Heart right ventricle (tissue), 16 donors: Measurements from ENCODE around the gene MAD1L1. TPM values are rescaled to one million over a fixed set of nuclear protein-coding genes. Genes with fewer than 3 reads are reported as not detected.

ENCODE experiments used
- ATAC-seq, 8 donors: fragments of 200-7000 bp; cut with Tn5 transposase; one replicate each; pipeline ENCODE4 v1.9.1; 2020; ENCODE audit warnings: mild to moderate bottlenecking in 8 of 8, moderate library complexity in 8 of 8, moderate number of reproducible peaks in 1 of 8
- DNase-seq, 2 donors: peaks; one replicate each; pipeline ENCODE4 v3.0.0-alpha.2; 2020
- H3K27ac ChIP-seq, 10 donors: fragments of 200-600 bp; sonication (generic) in 2 of 10; one replicate each; pipeline versions ENCODE4 v1.5.0 to v1.8.0; 2020 to 2022; ENCODE audit warnings: mild to moderate bottlenecking in 3 of 10
- H3K27me3 ChIP-seq, 7 donors: fragments of 200-600 bp; one replicate each; pipeline ENCODE4 v1.8.0; 2021 to 2022; ENCODE audit warnings: mild to moderate bottlenecking in 2 of 7
- H3K36me3 ChIP-seq, 9 donors: fragments of 200-600 bp; sonication (generic) in 1 of 9; one replicate each; pipeline versions ENCODE4 v1.5.0 to v1.8.0; 2020 to 2022; ENCODE audit warnings: mild to moderate bottlenecking in 2 of 9
- H3K4me1 ChIP-seq, 9 donors: fragments of 200-600 bp; sonication (generic) in 1 of 9; one replicate each; pipeline versions ENCODE4 v1.5.0 to v1.8.0; 2020 to 2022; ENCODE audit warnings: mild to moderate bottlenecking in 4 of 9
- H3K4me3 ChIP-seq, 10 donors: fragments of 200-600 bp; sonication (generic) in 2 of 10; one replicate each; pipeline versions ENCODE4 v1.5.0 to v1.8.0; 2020 to 2022; ENCODE audit warnings: mild to moderate bottlenecking in 7 of 10, moderate library complexity in 2 of 10
- H3K9me3 ChIP-seq, 11 donors: fragments of 200-600 bp in 10 of 11; sonication (generic) in 2 of 11; one replicate each; pipeline versions ENCODE4 v1.5.0 to v1.8.0; 2013 to 2022; ENCODE audit warnings: mild to moderate bottlenecking in 2 of 11, control low read depth in 1 of 11, moderate library complexity in 1 of 11
- WGBS, 2 donors: extraction: QIAGEN DNeasy Blood & Tissue Kit; methylation state at CpG; one replicate each; pipeline ENCODE4 v1.1.7; 2013; ENCODE audit warnings: inconsistent platforms in 1 of 2; 5-methylcytosine and 5-hydroxymethylcytosine counted together
- intact Hi-C, 10 donors: fragments of 100-400 bp; cut with DNase I; formaldehyde crosslinking; loops; one replicate each; pipeline versions ENCODE4 v1.11.1 to v1.14.2; 2022
- polyA plus RNA-seq, 2 donors: library from polyadenylated mRNA; stranded (reverse); fragments of 200-250 nt; gene quantifications; one replicate each; pipeline ENCODE4 v1.2.3, GENCODE V29; 2013
- total RNA-seq, 10 donors: library from RNA; stranded (reverse); fragmentation: NEBNext Ultra II Directional in 3 of 10; extraction: Animal tissue kit (Norgen Biotek cat#: 25700) in 3 of 10; gene quantifications; one replicate each; pipeline versions ENCODE4 v1.2.1 to v1.2.4, GENCODE V29; 2021 to 2023
- TF ChIP-seq, protein P1 (sequence below), 9 donors: fragments of 200-600 bp; sonication (generic) in 2 of 9; IDR thresholded peaks; one replicate each; pipeline versions ENCODE4 v1.5.0 to v1.8.0; 2021 to 2022; ENCODE audit warnings: antibody characterized with exemption in 9 of 9, mild to moderate bottlenecking in 5 of 9, moderate library complexity in 1 of 9
- donor health status: Arrhythmogenic right ventricular cardiomyopathy.
- donor health status: ischemic (EF 13 %, LVEDD 7.1; RV severe dilation, severe dysfunction).
- donor health status: healthy with polysubstance abuse.
- donor health status: DM: no; HTN: yes; CAD: no.
- donor health status: DM: no; HTN: no; CAD: no.
- donor health status: ischemic (EF 25% LVEDD 6.9; RV normal size, moderate dysfunction).
- donor health status: ischemic (EF 25% LVEDD 5.7; RV mildly dilated, moderate dysfunction).
- donor health status: healthy.
- donor health status: DM: yes; HTN: yes; CAD: no.
- donor health status: Ischemic cardiomyopathy.
- donor health status: ischemic (EF 35%, LVEDD 5.7; RV mildly dilated, moderate dysfunction).
- donor health status: nonischemic (EF 11% LVEDD 7.7; RV severe dilation, severe dysfunction).
- donor health status: DM: yes; HTN: yes; CAD: no.
- donor health status: PGD.
- donor health status: ischemic (EF 29% LVEDD 5.4; RV normal size, mild dysfunction).
- donor health status: nonischemic (EF 23%, LVEDD 6.1; RV moderate dilation, normal function).

The MAD1L1 gene
- total and polyA plus RNA-seq, 12 donors, result 13.8 to 46.8 (median 20.2) TPM

DNA sequence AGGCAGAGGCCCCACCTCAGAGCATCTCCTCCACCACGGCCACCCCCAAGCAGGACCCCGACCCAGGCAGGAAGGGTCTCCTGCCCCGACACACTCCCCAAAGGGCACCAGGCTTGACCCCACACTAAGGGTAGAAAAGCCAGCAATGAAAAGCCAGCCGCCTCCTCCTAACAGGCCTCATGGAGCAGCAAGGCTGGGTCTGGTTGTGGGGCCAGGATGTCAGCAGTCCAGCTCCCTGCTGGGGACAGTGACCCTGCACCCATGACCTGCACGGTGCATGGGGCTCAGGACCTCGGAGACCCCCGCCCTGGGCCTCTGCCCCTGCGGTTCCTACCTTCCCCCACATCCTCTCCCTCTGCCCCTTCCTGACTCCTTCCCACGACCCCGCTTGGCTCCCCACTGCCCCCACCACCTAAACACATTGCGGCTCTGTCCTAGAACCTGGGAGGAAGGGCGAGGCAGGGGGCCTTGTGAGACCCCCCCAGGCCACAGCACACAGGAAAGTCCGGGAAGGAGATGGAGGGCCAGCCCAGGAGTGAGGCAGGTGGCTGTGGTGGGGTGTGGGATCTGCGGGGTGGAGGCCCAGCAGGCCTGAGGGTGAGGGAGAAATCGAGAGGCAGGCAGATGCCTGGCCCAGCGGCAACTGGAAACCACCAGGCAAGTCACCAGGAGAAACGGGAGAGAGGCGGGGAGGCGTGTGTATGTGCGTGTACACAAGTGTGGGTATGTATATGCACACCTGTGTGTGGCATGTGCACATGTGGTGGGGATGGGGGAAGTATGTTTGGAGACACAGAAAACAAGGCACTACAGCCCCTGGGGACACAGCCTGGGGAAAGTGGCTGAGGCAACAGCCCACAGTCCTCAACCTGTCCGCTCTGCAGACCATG is 229.9 kb downstream of the MAD1L1 start:
- Histone ChIP-seq H3K36me3 (peaks cover 0 to 11% (median 0%) of the 10 kb centered on the region in 9 donors), H3K27me3 (no peaks in the 10 kb centered on the region), H3K9me3 (no peaks in the 10 kb centered on the region), H3K27ac (no peak overlapping the region), H3K4me1 (peaks cover 0 to 13% (median 0%) of the 10 kb centered on the region in 9 donors), H3K4me3 (no peak overlapping the region)
- DNase-seq (peak in 1 of 2 donors; percentile 5), ATAC-seq (no peak)
- TF ChIP-seq, protein P1, sequence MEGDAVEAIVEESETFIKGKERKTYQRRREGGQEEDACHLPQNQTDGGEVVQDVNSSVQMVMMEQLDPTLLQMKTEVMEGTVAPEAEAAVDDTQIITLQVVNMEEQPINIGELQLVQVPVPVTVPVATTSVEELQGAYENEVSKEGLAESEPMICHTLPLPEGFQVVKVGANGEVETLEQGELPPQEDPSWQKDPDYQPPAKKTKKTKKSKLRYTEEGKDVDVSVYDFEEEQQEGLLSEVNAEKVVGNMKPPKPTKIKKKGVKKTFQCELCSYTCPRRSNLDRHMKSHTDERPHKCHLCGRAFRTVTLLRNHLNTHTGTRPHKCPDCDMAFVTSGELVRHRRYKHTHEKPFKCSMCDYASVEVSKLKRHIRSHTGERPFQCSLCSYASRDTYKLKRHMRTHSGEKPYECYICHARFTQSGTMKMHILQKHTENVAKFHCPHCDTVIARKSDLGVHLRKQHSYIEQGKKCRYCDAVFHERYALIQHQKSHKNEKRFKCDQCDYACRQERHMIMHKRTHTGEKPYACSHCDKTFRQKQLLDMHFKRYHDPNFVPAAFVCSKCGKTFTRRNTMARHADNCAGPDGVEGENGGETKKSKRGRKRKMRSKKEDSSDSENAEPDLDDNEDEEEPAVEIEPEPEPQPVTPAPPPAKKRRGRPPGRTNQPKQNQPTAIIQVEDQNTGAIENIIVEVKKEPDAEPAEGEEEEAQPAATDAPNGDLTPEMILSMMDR (IDR thresholded peaks at IDR 0.05), result no peak
- 91 to 93% methylated on average over 21 of the region's 21 CpGs for WGBS, 2 donors
- intact Hi-C loops, result loop anchor here in 1 of 10 donors (10.0 kb wide), 1 partner anchor 58 kb away; no protein-coding TSS in a partner anchor

DNA sequence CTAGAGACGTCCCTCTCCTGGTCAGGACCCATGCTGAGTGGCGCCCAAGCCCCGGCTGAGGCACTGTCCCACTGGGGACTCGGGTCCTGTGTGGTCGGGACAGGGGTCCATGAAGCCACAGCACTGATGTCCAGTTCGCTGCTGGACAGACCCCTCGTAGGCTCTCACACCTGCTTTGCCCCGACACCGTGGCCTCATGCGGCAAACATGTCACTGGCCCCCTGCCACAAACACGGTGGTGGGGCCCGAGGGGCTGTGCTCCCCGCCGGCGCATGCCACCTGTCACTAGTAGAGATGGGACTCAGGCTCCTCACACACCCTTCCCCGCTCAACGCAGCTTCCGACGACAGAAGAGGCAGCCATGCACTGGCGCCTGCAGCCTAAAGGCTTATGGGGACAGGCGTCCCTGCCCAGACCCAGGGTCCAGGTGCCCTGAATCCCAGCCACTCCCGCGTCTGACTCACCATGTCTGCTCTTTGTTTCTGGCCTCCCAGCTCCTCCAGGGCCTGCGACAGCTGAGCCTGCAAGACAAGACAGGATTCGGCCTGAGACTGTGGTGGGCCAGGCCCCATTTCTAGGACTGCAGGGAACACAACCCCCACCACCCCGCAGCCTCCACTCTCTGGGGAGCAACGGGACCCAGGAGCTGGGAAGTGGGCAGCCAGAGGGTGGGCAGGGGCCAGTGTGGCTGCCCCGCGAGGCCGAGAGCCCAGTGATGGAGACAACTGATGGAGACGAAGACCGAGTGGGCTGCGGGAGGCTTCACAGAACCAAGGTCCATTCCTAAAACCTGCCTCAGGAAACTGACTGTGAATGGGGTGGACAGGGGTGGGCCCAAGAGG is 230.9 kb downstream of the MAD1L1 start:
- ATAC-seq, result no peak
- TF ChIP-seq, protein P1 (IDR thresholded peaks at IDR 0.05), result no peak

DNA sequence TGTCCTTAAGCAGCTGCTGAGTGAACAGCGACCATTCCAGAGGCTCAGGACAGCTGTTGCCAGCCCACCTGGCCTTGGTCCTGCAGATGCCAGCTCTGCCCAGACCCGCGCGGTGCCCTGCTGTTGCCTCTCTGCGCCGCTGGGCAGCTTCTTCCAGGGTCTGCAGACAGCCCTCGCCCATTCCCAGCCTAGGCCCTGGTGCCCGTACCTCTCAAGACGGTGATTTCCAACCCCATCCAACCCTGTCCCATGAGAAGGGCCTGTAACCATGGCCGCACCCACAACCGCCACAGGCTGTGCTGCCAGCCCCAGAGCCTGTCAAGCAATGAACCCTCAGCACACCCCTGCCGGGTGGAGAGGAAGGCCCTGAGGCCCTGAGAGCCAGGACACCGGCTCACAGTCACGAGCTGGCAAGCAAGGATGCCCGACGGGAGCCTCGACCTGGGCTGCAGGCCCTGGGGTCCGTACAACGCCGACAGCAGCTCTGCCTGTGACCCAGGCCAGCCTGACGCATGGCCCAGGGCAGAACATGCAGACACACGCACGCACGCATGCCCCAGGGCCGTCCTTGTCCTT is 231.9 kb downstream of the MAD1L1 start:
- 93 to 95% methylated on average over 25 of the region's 25 CpGs for WGBS, 2 donors
- DNase-seq (peak in 1 of 2 donors; percentile 7), ATAC-seq (no peak)
- Histone ChIP-seq H3K27ac (no peak overlapping the region), H3K4me1 (peaks cover 0 to under 1% (median 0%) of the 10 kb centered on the region in 9 donors), H3K36me3 (peaks cover 0 to 11% (median 0%) of the 10 kb centered on the region in 9 donors), H3K4me3 (no peak overlapping the region), H3K27me3 (no peaks in the 10 kb centered on the region), H3K9me3 (no peaks in the 10 kb centered on the region)
- intact Hi-C loops, result loop anchor here in 1 of 10 donors (10.0 kb wide), 1 partner anchor 56 kb away; no protein-coding TSS in a partner anchor
- TF ChIP-seq, protein P1 (IDR thresholded peaks at IDR 0.05), result no peak

More for the DNA sequence above, 230.9 kb downstream of the MAD1L1 start:
- intact Hi-C loops, result loop anchor here in 1 of 10 donors (10.0 kb wide), 1 partner anchor 57 kb away; no protein-coding TSS in a partner anchor
- Histone ChIP-seq H3K4me3 (no peak overlapping the region), H3K36me3 (peaks cover 0 to 11% (median 0%) of the 10 kb centered on the region in 9 donors), H3K9me3 (no peaks in the 10 kb centered on the region), H3K4me1 (peaks cover 0 to 9% (median 0%) of the 10 kb centered on the region in 9 donors), H3K27ac (no peak overlapping the region), H3K27me3 (no peaks in the 10 kb centered on the region)
- DNase-seq, result peak in 1 of 2 donors; percentile 7
- WGBS, 2 donors, result 88 to 91% methylated on average over 31 to 33 of the region's 33 CpGs
